Measurements from ENCODE around the gene GPRC5B. TPM values are rescaled to one million over a fixed set of nuclear protein-coding genes. Genes with fewer than 3 reads are reported as not detected.

GPRC5B gene
- total and polyA plus RNA-seq, 8 donors: 10.3 to 46.9 (median 39.3) TPM

GRCh38 chr16:19879241-19879792 lies 5.3 kb downstream of the GPRC5B start:
- no peaks in the 10 kb centered on the region for H3K36me3 ChIP-seq
- peaks cover 0 to 8% of the 10 kb centered on the region in 2 donors for H3K4me1 ChIP-seq
- H3K27ac ChIP-seq: no peak overlapping the region
- DNase-seq (no peak), ATAC-seq (no peak)
- H3K9me3 ChIP-seq: no peaks in the 10 kb centered on the region
- H3K4me3 ChIP-seq: no peak overlapping the region
- H3K27me3 ChIP-seq: peaks cover 14 to 33% of the 10 kb centered on the region in 2 donors
- intact Hi-C loops (cut with DNase I): no loop called here
- TF ChIP-seq, protein P1, sequence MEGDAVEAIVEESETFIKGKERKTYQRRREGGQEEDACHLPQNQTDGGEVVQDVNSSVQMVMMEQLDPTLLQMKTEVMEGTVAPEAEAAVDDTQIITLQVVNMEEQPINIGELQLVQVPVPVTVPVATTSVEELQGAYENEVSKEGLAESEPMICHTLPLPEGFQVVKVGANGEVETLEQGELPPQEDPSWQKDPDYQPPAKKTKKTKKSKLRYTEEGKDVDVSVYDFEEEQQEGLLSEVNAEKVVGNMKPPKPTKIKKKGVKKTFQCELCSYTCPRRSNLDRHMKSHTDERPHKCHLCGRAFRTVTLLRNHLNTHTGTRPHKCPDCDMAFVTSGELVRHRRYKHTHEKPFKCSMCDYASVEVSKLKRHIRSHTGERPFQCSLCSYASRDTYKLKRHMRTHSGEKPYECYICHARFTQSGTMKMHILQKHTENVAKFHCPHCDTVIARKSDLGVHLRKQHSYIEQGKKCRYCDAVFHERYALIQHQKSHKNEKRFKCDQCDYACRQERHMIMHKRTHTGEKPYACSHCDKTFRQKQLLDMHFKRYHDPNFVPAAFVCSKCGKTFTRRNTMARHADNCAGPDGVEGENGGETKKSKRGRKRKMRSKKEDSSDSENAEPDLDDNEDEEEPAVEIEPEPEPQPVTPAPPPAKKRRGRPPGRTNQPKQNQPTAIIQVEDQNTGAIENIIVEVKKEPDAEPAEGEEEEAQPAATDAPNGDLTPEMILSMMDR (IDR thresholded peaks at IDR 0.05): no peak

- no peak overlapping the region for H3K27ac ChIP-seq
- ATAC-seq (no peak), DNase-seq (no peak)
- H3K4me3 ChIP-seq: no peak overlapping the region
- H3K36me3 ChIP-seq: no peaks in the 10 kb centered on the region
- peaks cover 13 to 27% of the 10 kb centered on the region in 2 donors for H3K27me3 ChIP-seq
- H3K4me1 ChIP-seq: peaks cover 0 to 7% of the 10 kb centered on the region in 2 donors
- no peaks in the 10 kb centered on the region for H3K9me3 ChIP-seq
- TF ChIP-seq, protein P1 (IDR thresholded peaks at IDR 0.05): no peak
- intact Hi-C loops (cut with DNase I): no loop called here
These were observed 5.9 kb downstream of the GPRC5B start for GRCh38 chr16:19878757-19879156.

DNA sequence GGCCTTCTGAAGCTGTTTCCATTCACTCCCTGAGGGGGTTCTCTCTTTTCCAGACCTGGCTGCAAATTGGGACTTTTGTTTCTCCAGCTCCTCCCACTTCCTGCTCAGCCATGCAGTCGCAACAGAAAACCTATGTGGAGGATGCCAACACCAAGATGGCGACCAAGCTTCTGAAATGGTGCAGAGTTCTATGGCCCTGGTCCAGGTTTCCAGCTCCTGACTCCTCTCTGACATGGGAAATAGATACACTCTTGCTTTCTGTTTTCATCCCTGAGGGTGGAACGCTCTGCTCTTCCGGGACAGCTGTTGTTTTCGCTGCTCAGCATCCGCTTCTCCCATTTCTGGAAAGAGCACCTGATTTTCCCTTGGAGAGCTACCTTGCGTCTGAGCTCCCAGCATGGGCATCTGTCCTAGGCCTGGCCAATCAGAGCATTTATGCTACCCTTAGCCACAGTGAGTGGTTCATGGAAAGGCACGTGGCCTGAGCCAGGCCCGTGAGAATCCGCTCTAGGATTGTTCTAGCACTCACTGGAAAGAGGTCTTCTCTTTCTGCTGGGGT lies 8.1 kb downstream of the GPRC5B start:
- ATAC-seq: no peak

DNA sequence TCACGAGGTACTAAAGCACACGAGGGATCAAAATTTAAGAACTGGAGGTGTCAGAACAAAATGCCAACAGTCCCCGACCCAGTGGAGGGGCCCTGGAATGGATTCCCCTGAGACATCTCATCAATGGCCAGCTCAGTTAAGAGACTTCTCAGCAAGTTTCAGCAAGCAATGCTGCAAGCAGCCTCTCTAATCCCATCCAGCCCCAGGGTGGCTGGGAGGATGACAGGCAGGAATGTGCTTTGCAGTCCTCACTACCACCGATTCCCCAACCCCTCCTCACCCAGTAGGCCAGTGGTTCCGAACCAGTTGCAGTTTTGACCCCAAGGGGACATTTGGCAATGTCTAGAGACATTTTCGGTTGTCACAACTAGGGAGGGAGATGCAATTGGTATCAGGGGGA lies 8.7 kb downstream of the GPRC5B start:
- Histone ChIP-seq H3K27me3 (no peaks in the 10 kb centered on the region), H3K36me3 (peaks cover 0 to 12% of the 10 kb centered on the region in 2 donors), H3K9me3 (no peaks in the 10 kb centered on the region), H3K4me3 (no peak overlapping the region), H3K4me1 (no peaks in the 10 kb centered on the region), H3K27ac (no peak overlapping the region)
- ATAC-seq (no peak), DNase-seq (no peak)
- intact Hi-C loops (cut with DNase I): no loop called here
- TF ChIP-seq, protein P1 (IDR thresholded peaks at IDR 0.05): no peak

More for the DNA sequence above, 8.1 kb downstream of the GPRC5B start:
- TF ChIP-seq, protein P1 (IDR thresholded peaks at IDR 0.05): no peak
- H3K36me3 ChIP-seq: peaks cover 0 to 12% of the 10 kb centered on the region in 2 donors
- no peak overlapping the region for H3K4me3 ChIP-seq
- no peak overlapping the region for H3K27ac ChIP-seq
- intact Hi-C loops (cut with DNase I): no loop called here
- peaks cover 0 to 6% of the 10 kb centered on the region in 2 donors for H3K27me3 ChIP-seq
- DNase-seq: no peak
- no peaks in the 10 kb centered on the region for H3K9me3 ChIP-seq
- H3K4me1 ChIP-seq: no peaks in the 10 kb centered on the region

GRCh38 chr16:19874851-19875546 lies 9.6 kb downstream of the GPRC5B start:
- TF ChIP-seq, protein P1 (IDR thresholded peaks at IDR 0.05): no peak
- intact Hi-C loops (cut with DNase I): no loop called here
- Histone ChIP-seq H3K4me3 (no peak overlapping the region), H3K27ac (no peak overlapping the region), H3K4me1 (no peaks in the 10 kb centered on the region), H3K36me3 (peaks cover 0 to 12% of the 10 kb centered on the region in 2 donors), H3K27me3 (no peaks in the 10 kb centered on the region), H3K9me3 (no peaks in the 10 kb centered on the region)
- peak in 1 of 4 donors; percentile 33 for DNase-seq
- peak; percentile 76 for ATAC-seq

Data from left lung (tissue), 10 donors.